ENCODE measurements around the gene GPR160.

GRCh38 chr3:170108955-170109354 is 71.2 kb downstream of the GPR160 start:
- no peak for TF ChIP-seq CTCF (conservative IDR thresholded peaks at IDR 0.05 in 1 of 2, IDR thresholded peaks at IDR 0.05 in 1 of 2; ENCODE audit: extremely low read depth in 1 of 2, insufficient read depth in 1 of 2, low read depth in 1 of 2, low read length in 2 of 2)
- TF ChIP-seq EZH2 (IDR thresholded peaks at IDR 0.05; ENCODE audit: borderline replicate concordance, low read length) = no peak
